Transverse colon (tissue), 4 donors: ENCODE results near the gene FMO3.

Experiments used
- EP300 ChIP-seq: sonication (generic); formaldehyde crosslinking; IDR thresholded peaks from one replicate; pipeline ENCODE4 v1.6.1; 2017; ENCODE audit warnings: antibody characterized with exemption, low read depth
- POLR2A ChIP-seq: fragments of 450-650 bp; IDR thresholded peaks from one replicate; pipeline ENCODE4 v1.6.1; 2016; ENCODE audit warnings: antibody characterized with exemption, mild to moderate bottlenecking, moderate library complexity
- POLR2AphosphoS5 ChIP-seq, 3 donors: sonication (generic); formaldehyde crosslinking; IDR thresholded peaks; one replicate each; pipeline ENCODE4 v1.6.1; 2016; ENCODE audit warnings: antibody characterized with exemption in 3 of 3
- TF ChIP-seq, protein P1 (sequence below), 5 experiments: fragments of 200-600 bp in 3 of 5; fragments of 450-650 bp in 2 of 5; sonication (generic) in 3 of 5; IDR thresholded peaks; 1 replicate in 2 of 5; 2 replicates in 3 of 5; pipeline ENCODE4 v1.5.1; 2016 to 2017; ENCODE audit warnings: antibody characterized with exemption in 5 of 5, inconsistent platforms in 3 of 5, mild to moderate bottlenecking in 2 of 5, moderate library complexity in 1 of 5

DNA sequence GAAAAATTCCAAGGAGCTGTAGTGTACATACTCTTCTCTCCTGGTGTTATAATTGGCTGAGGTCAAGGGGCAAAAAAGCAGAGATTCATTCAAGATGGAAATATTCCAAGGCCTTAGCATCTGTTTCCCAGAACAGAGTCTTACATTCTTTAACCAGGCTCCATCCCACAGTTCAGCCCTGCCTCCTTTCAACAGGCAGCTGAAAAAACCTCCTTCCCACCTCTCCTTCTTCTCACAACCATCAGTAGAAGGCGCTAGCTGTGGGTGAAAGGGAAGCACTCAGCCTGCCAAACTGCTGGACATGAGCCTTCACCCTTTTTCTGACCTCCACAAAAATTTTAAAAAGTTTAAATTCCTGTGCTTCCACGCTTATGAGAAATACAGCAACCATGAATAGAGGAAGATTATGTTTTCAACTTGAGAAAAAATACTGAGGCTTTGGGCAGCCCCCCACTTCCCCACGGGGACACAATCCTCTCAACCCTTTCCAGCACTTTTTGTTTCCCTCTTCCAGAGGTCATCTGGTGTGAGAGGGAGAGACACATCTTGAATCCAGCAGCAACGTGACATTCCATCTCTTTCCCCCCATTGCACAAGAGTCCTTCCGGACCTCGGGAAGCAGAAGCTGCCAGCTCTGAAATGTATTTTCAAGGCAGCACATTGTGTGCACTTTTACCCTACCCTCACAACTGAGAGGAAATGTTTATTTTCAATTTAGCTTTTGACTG is 51.1 kb downstream of the FMO3 start:
- TF ChIP-seq EP300 (peak; percentile 34), POLR2A (no peak), POLR2AphosphoS5 (IDR thresholded peaks at IDR 0.05) (peak; percentile 28 to 54 (median 51))
- TF ChIP-seq, protein P1, sequence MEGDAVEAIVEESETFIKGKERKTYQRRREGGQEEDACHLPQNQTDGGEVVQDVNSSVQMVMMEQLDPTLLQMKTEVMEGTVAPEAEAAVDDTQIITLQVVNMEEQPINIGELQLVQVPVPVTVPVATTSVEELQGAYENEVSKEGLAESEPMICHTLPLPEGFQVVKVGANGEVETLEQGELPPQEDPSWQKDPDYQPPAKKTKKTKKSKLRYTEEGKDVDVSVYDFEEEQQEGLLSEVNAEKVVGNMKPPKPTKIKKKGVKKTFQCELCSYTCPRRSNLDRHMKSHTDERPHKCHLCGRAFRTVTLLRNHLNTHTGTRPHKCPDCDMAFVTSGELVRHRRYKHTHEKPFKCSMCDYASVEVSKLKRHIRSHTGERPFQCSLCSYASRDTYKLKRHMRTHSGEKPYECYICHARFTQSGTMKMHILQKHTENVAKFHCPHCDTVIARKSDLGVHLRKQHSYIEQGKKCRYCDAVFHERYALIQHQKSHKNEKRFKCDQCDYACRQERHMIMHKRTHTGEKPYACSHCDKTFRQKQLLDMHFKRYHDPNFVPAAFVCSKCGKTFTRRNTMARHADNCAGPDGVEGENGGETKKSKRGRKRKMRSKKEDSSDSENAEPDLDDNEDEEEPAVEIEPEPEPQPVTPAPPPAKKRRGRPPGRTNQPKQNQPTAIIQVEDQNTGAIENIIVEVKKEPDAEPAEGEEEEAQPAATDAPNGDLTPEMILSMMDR (IDR thresholded peaks at IDR 0.05): no peak
